HuH-7 (cell line): ENCODE measurements around the gene TRMT112.
A peak's percentile ranks its signal among the peaks of the same experiment; 100 is the strongest.

ENCODE experiments used
- DNase-seq: peaks from one replicate; pipeline ENCODE4 v3.0.0; 2011; ENCODE audit warnings: low spot score

Gene TRMT112

GRCh38 chr11:64275031-64275800 lies 42.1 kb downstream of the TRMT112 start:
- DNase-seq: no peak

DNA sequence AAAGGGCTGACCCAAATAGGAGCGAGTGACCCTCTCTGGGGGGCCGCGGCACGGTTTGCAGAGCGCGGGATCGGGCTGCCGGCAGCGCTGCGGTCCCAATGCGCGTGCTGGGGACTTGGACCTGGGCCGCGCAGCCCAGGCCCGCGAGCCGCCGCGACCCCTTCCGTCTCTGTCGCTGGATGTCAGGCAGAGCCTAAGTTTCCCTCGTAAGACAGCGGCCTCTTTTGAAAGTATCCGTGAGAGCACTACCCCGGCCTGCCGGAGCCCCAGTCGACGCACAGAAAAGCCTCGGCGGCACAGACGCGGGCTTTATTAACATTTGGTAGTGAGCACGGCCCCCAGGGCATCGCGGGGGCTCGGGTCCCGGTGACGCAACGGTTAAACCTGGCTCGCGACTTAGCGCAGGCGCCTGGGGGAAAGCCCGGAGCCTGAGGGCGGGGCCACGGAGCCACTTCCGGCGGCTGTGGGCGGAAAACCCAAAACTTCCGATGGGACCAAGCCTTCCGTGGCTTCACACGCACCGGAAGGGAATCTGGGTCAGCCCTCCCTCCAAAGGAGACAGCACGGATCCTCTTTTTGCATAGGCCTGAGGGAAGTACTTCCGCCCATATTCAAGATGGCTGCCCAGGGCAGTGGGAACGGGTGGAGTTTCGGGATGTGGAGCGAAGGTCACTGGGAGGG lies 47.7 kb downstream of the TRMT112 start:
- DNase-seq: peak; percentile 79

DNA sequence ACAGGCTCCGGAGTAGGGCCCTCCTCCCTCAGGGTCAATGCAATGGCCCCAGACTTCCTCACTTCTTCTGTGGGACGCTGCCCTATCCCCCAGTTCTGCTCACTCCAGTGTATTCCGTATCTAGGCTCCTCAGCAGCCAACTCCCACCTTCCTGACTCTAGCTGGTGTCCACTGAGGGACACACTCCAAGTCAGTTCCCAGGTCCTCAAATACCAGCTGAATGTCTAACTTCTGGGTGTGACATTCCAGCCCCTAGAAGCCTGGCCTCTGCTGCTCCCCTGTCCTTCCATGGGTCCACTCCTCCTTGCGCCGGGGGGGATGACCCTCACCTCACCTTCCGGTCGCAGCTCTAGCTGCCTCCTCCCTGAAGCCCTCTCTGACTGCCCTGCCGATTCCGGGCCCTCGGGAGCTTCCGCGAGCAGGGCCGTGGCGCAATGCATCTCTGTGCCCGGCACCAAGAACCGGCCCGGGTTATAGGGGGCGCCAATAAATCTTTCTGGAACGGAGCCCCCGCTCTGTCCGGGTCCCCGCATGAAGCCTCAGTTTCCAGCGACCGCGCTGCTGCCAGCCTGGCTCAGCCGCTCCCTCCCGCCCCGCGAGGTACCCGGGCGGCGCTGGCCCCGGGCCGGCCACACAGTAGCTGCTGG lies 48.3 kb downstream of the TRMT112 start:
- no peak for DNase-seq

- DNase-seq: no peak
These were observed 49.1 kb downstream of the TRMT112 start for GRCh38 chr11:64268025-64268892.

GRCh38 chr11:64267207-64267945 lies 50.0 kb downstream of the TRMT112 start:
- DNase-seq: no peak
